ENCODE data around the gene EFCAB8. TPM values are rescaled to one million over a fixed set of nuclear protein-coding genes. Genes with fewer than 3 reads are reported as not detected.

Gene EFCAB8
- total RNA-seq, 1 donor from 2014 or later = not detected

Other genes with a start within 250 kb of the EFCAB8 start
- under 0.01 TPM for gene C20orf203, start 185.0 kb upstream of the EFCAB8 start, total RNA-seq
- 23.2 TPM for gene COMMD7, start 115.5 kb upstream of the EFCAB8 start, total RNA-seq
- 6.5 TPM for gene DNMT3B, start 96.5 kb upstream of the EFCAB8 start, total RNA-seq
- gene MAPRE1, start 39.0 kb upstream of the EFCAB8 start, total RNA-seq = 103 TPM
- not detected for gene SUN5, start 145.5 kb downstream of the EFCAB8 start, total RNA-seq
- gene BPIFB2, start 148.8 kb downstream of the EFCAB8 start, total RNA-seq = not detected
- not detected for gene BPIFB6, start 172.7 kb downstream of the EFCAB8 start, total RNA-seq
- gene BPIFB3, start 195.0 kb downstream of the EFCAB8 start, total RNA-seq = not detected
- gene BPIFB4, start 220.7 kb downstream of the EFCAB8 start, total RNA-seq = not detected